Measurements from ENCODE around the gene MAP3K7CL. TPM values are rescaled to one million over a fixed set of nuclear protein-coding genes. Genes with fewer than 3 reads are reported as not detected.

The MAP3K7CL gene
- total RNA-seq, 4 donors from 2014 or later = 4.9 to 17.3 (median 6.6) TPM

GRCh38 chr21:29190923-29191331, 60.5 kb downstream of the MAP3K7CL start:
- Histone ChIP-seq H3K36me3 (no peaks in the 10 kb centered on the region), H3K4me1 (peaks cover 0 to 12% (median under 1%) of the 10 kb centered on the region in 4 donors), H3K4me3 (no peak overlapping the region), H3K27ac (peak overlapping the region in 1 of 4 donors; percentile 22), H3K9me3 (no peaks in the 10 kb centered on the region), H3K27me3 (no peaks in the 10 kb centered on the region)
- TF ChIP-seq POLR2A (IDR thresholded peaks at IDR 0.05) (no peak), CTCF (IDR thresholded peaks at IDR 0.05) (no peak)
- DNase-seq = no peak

GRCh38 chr21:29193072-29193471, 62.6 kb downstream of the MAP3K7CL start:
- TF ChIP-seq CTCF (IDR thresholded peaks at IDR 0.05) = no peak
- TF ChIP-seq POLR2A (IDR thresholded peaks at IDR 0.05) = no peak
- Histone ChIP-seq H3K36me3 (no peaks in the 10 kb centered on the region), H3K4me3 (no peak overlapping the region), H3K27ac (no peak overlapping the region), H3K4me1 (peaks cover 0 to 18% (median 2%) of the 10 kb centered on the region in 4 donors), H3K27me3 (no peaks in the 10 kb centered on the region), H3K9me3 (no peaks in the 10 kb centered on the region)
- DNase-seq = no peak

- H3K9me3 ChIP-seq = no peaks in the 10 kb centered on the region
- H3K27ac ChIP-seq = no peak overlapping the region
- H3K4me3 ChIP-seq = no peak overlapping the region
- no peak for TF ChIP-seq CTCF (IDR thresholded peaks at IDR 0.05)
- no peak for TF ChIP-seq POLR2A (IDR thresholded peaks at IDR 0.05)
- H3K4me1 ChIP-seq = peaks cover 0 to 18% (median 2%) of the 10 kb centered on the region in 4 donors
- no peaks in the 10 kb centered on the region for H3K36me3 ChIP-seq
- DNase-seq = no peak
- no peaks in the 10 kb centered on the region for H3K27me3 ChIP-seq
These were observed 63.5 kb downstream of the MAP3K7CL start for GRCh38 chr21:29193901-29194300.

- H3K27me3 ChIP-seq = no peaks in the 10 kb centered on the region
- no peak for DNase-seq
- H3K36me3 ChIP-seq = no peaks in the 10 kb centered on the region
- no peak overlapping the region for H3K4me3 ChIP-seq
- H3K4me1 ChIP-seq = peaks cover 0 to 18% (median 2%) of the 10 kb centered on the region in 4 donors
- TF ChIP-seq POLR2A (IDR thresholded peaks at IDR 0.05) (no peak), CTCF (IDR thresholded peaks at IDR 0.05) (no peak)
- no peaks in the 10 kb centered on the region for H3K9me3 ChIP-seq
- H3K27ac ChIP-seq = no peak overlapping the region
These were observed 63.9 kb downstream of the MAP3K7CL start for GRCh38 chr21:29194342-29194741.

- no peak for TF ChIP-seq POLR2A (IDR thresholded peaks at IDR 0.05)
- TF ChIP-seq CTCF (IDR thresholded peaks at IDR 0.05) = no peak
- H3K9me3 ChIP-seq = no peaks in the 10 kb centered on the region
- H3K36me3 ChIP-seq = no peaks in the 10 kb centered on the region
- peaks cover 0 to 18% (median 2%) of the 10 kb centered on the region in 4 donors for H3K4me1 ChIP-seq
- no peak overlapping the region for H3K4me3 ChIP-seq
- no peak overlapping the region for H3K27ac ChIP-seq
- no peak for DNase-seq
- no peaks in the 10 kb centered on the region for H3K27me3 ChIP-seq
These were observed 64.4 kb downstream of the MAP3K7CL start for GRCh38 chr21:29194847-29195246.

All from Peyer's patch (tissue), 4 donors.